Measurements from ENCODE around the gene RPS16. TPM values are rescaled to one million over a fixed set of nuclear protein-coding genes. Genes with fewer than 3 reads are reported as not detected.

RPS16 gene
- 1,000 to 10,000 TPM; 1,647 to 2,008 (median 1,885) TPM for total RNA-seq (2021; fragmentation: NEBNext Ultra II Directional; extraction: Animal tissue kit (Norgen Biotek cat#: 25700))
- long read RNA-seq, transcript RPS16-201 (5 exons, 560 nt): major isoform, 1,131 of 1,173 reads
- long read RNA-seq, transcript RPS16-207 (5 exons, 492 nt): minor isoform, 15 of 1,173 reads
- long read RNA-seq, partial matches to known transcripts: 15 of 1,173 reads
- long read RNA-seq, other reads (novel, unspliced or antisense): 10 of 1,173 reads

- peaks cover 32% of the 10 kb centered on the region for H3K36me3 Mint-ChIP-seq (ENCODE audit: low read depth)
- peaks cover 12% of the 10 kb centered on the region for H3K27me3 Mint-ChIP-seq (ENCODE audit: insufficient read depth)
- H3K27ac Mint-ChIP-seq: peak within 1 kb of the TSS; percentile 98
- peaks cover 6% of the 10 kb centered on the region for H3K9me3 Mint-ChIP-seq
- peak within 1 kb of the TSS; percentile 100 for H3K4me3 Mint-ChIP-seq
- no peak for TF ChIP-seq CTCF (IDR thresholded peaks at IDR 0.05)
- H3K4me1 Mint-ChIP-seq (ENCODE audit: low read depth): peaks cover 48% of the 10 kb centered on the region
- DNase-seq: peak; percentile 97
Observed at GRCh38 chr19:39435499-39436349, at the start of gene RPS16. TSS of gene RPS16 (minus strand) at chr19:39435949. CDS start at chr19:39435895, 54 bp downstream.

GRCh38 chr19:39483141-39483540, 47.4 kb upstream of the RPS16 start:
- no peak for DNase-seq
- Mint-ChIP-seq H3K27ac (no peak overlapping the region; the same call in 1 of the 2 replicates), H3K27me3 (ENCODE audit: insufficient read depth) (peaks cover 6% of the 10 kb centered on the region; the same call in 1 of the 2 replicates), H3K4me1 (ENCODE audit: low read depth) (peaks cover 21% of the 10 kb centered on the region), H3K4me3 (no peak overlapping the region; the same call in 1 of the 2 replicates), H3K36me3 (ENCODE audit: low read depth) (peaks cover 9% of the 10 kb centered on the region), H3K9me3 (no peaks in the 10 kb centered on the region)
- TF ChIP-seq CTCF (IDR thresholded peaks at IDR 0.05): no peak

- Mint-ChIP-seq H3K27me3 (ENCODE audit: insufficient read depth) (peaks cover 6% of the 10 kb centered on the region), H3K4me3 (peak overlapping the region; percentile 99), H3K36me3 (ENCODE audit: low read depth) (peaks cover 10% of the 10 kb centered on the region), H3K9me3 (no peaks in the 10 kb centered on the region), H3K27ac (peak overlapping the region; percentile 97), H3K4me1 (ENCODE audit: low read depth) (peaks cover 21% of the 10 kb centered on the region)
- DNase-seq: no peak
- no peak for TF ChIP-seq CTCF (IDR thresholded peaks at IDR 0.05)
Observed at GRCh38 chr19:39481676-39482075, 45.9 kb upstream of the RPS16 start.

- peak overlapping the region; percentile 99 for H3K4me3 Mint-ChIP-seq
- no peak for DNase-seq
- H3K36me3 Mint-ChIP-seq (ENCODE audit: low read depth): peaks cover 15% of the 10 kb centered on the region
- peaks cover 6% of the 10 kb centered on the region for H3K27me3 Mint-ChIP-seq (ENCODE audit: insufficient read depth)
- H3K9me3 Mint-ChIP-seq: no peaks in the 10 kb centered on the region
- TF ChIP-seq CTCF (IDR thresholded peaks at IDR 0.05): no peak
- peaks cover 21% of the 10 kb centered on the region for H3K4me1 Mint-ChIP-seq (ENCODE audit: low read depth)
- peak overlapping the region; percentile 97 for H3K27ac Mint-ChIP-seq
Observed at GRCh38 chr19:39481229-39481545, 45.4 kb upstream of the RPS16 start.

GRCh38 chr19:39480337-39481228, 44.8 kb upstream of the RPS16 start, which contains the start of gene TIMM50:
TSS of gene TIMM50 (plus strand) at chr19:39480838. CDS start at chr19:39480854, 16 bp downstream.
- Mint-ChIP-seq H3K4me1 (ENCODE audit: low read depth) (peaks cover 21% of the 10 kb centered on the region), H3K9me3 (no peaks in the 10 kb centered on the region), H3K36me3 (ENCODE audit: low read depth) (peaks cover 16% of the 10 kb centered on the region), H3K27me3 (ENCODE audit: insufficient read depth) (peaks cover 6% of the 10 kb centered on the region), H3K27ac (peak within 1 kb of the TSS; percentile 97), H3K4me3 (peak within 1 kb of the TSS; percentile 99)
- peak; percentile 93 for DNase-seq
- TF ChIP-seq CTCF (IDR thresholded peaks at IDR 0.05): no peak

All from HFFc6 (cell line).